Testis (tissue), 2 donors: ENCODE measurements around the gene PRSS27.

Experiments
- CTCF ChIP-seq, 3 experiments: fragments of 450-650 bp in 2 of 3; fragments of 200-600 bp in 1 of 3; sonication (generic) in 1 of 3; IDR thresholded peaks; one replicate each; pipeline ENCODE4 v1.5.1; 2016 to 2019; ENCODE audit warnings: antibody characterized with exemption in 3 of 3, mild to moderate bottlenecking in 2 of 3, moderate library complexity in 1 of 3
- POLR2A ChIP-seq: fragments of 450-650 bp; IDR thresholded peaks from one replicate; pipeline ENCODE4 v1.6.1; 2017; ENCODE audit warnings: antibody characterized with exemption, mild to moderate bottlenecking, moderate library complexity

GRCh38 chr16:2704983-2705275, 15.1 kb downstream of the PRSS27 start:
- TF ChIP-seq CTCF (IDR thresholded peaks at IDR 0.05) (no peak), POLR2A (no peak)
